GM12878 (cell line): Measurements from ENCODE around the gene CIB2. TPM values are rescaled to one million over a fixed set of nuclear protein-coding genes. Genes with fewer than 3 reads are reported as not detected.

Source experiments
- ATAC-seq: fragments of 200-7000 bp; cut with Tn5 transposase; 3 replicates; pipeline ENCODE4 v1.9.1; 2020; ENCODE audit warnings: mild to moderate bottlenecking, moderate library complexity
- BruUV-seq: library from RNA; stranded (reverse); fragments of 400-500 nt; replicated peaks from 2 replicates; lab custom pipeline; 2021; lab: Mats Ljungman, UMichigan
- CTCF ChIA-PET: fragments of 300-600 bp; sonication (Branson Sonifier 250); formaldehyde crosslinking; extraction: SDS; loops from one replicate; lab custom pipeline; 2021; ENCODE audit warnings: inconsistent platforms; lab: Yijun Ruan, JAX
- POLR2A ChIA-PET: fragments of 350-600 bp; formaldehyde crosslinking; extraction: SDS; loops from one replicate; lab custom pipeline; 2021; ENCODE audit warnings: inconsistent platforms; lab: Charles Lee
- RAD21 ChIA-PET: fragments of 300-600 bp; sonication (Branson Sonifier 250); formaldehyde crosslinking; loops from one replicate; lab custom pipeline; 2023; ENCODE audit warnings: antibody characterized with exemption; ENCODE audit not compliant: unreplicated experiment; lab: Charles Lee
- SMC1A ChIA-PET: fragments of 300-600 bp; sonication (Branson Sonifier 250); formaldehyde crosslinking; loops from one replicate; lab custom pipeline; 2023; ENCODE audit not compliant: unreplicated experiment, uncharacterized antibody; lab: Charles Lee
- DNase-seq: peaks from one replicate; pipeline ENCODE4 v3.0.0-alpha.2; 2011; ENCODE audit warnings: low read depth, low spot score
- FAIRE-seq: peaks from 3 replicates; lab custom pipeline; 2011; peaks lifted over from hg19 to GRCh38; lab: Jason Lieb, UNC
- H2AFZ ChIP-seq: 2 replicates; pipeline ENCODE4 v1.6.0; 2011; ENCODE audit warnings: low read depth, low read length, control low read depth; ENCODE audit not compliant: control insufficient read depth
- H3K27ac ChIP-seq: 2 replicates; pipeline ENCODE4 v1.5.1; 2011; ENCODE audit warnings: control low read depth; ENCODE audit not compliant: control insufficient read depth, insufficient read depth
- H3K27me3 ChIP-seq, 2 experiments: replicated peaks in 1 of 2; 2 replicates each; pipeline versions ENCODE4 v1.6.0 to v1.6.1; 2011; ENCODE audit warnings: low read length in 1 of 2; ENCODE audit not compliant: control insufficient read depth in 2 of 2, insufficient read depth in 2 of 2
- H3K36me3 ChIP-seq, 2 experiments: 2 replicates each; pipeline ENCODE4 v1.5.1; 2011; ENCODE audit warnings: low read length in 1 of 2; ENCODE audit not compliant: control insufficient read depth in 2 of 2, insufficient read depth in 2 of 2
- H3K4me1 ChIP-seq: 2 replicates; pipeline ENCODE4 v1.6.1; 2011; ENCODE audit warnings: mild to moderate bottlenecking, low read length, moderate library complexity, mixed read lengths; ENCODE audit not compliant: control insufficient read depth, insufficient read depth
- H3K4me2 ChIP-seq: 2 replicates; pipeline ENCODE4 v1.6.0; 2011; ENCODE audit warnings: control low read depth; ENCODE audit not compliant: control insufficient read depth, insufficient read depth
- H3K4me3 ChIP-seq: fragments of 200-600 bp; sonication (generic); 2 replicates; pipeline ENCODE4 v1.5.1; 2016
- H3K79me2 ChIP-seq: 2 replicates; pipeline ENCODE4 v1.6.0; 2011; ENCODE audit warnings: low read length; ENCODE audit not compliant: control insufficient read depth, insufficient read depth
- H3K9ac ChIP-seq: 2 replicates; pipeline ENCODE4 v1.8.0; 2011; ENCODE audit warnings: low read length, control low read depth, mixed read lengths; ENCODE audit not compliant: control insufficient read depth, insufficient read depth
- H3K9me3 ChIP-seq: replicated peaks from 3 replicates; pipeline ENCODE4 v1.5.1; 2011; ENCODE audit warnings: mild to moderate bottlenecking, low read length; ENCODE audit not compliant: control insufficient read depth, insufficient read depth
- H4K20me1 ChIP-seq: 2 replicates; pipeline ENCODE4 v1.6.0; 2011; ENCODE audit not compliant: control insufficient read depth, insufficient read depth
- BHLHE40 ChIP-seq, 2 experiments: fragments of 450-650 bp in 1 of 2; IDR thresholded peaks; 2 replicates each; pipeline ENCODE4 v1.6.1; 2011 to 2017; ENCODE audit warnings: low read depth in 2 of 2, borderline replicate concordance in 1 of 2, improper control_type of control experiment in 1 of 2, low read length in 1 of 2, mild to moderate bottlenecking in 1 of 2
- CBX5 ChIP-seq: sonication (generic); IDR thresholded peaks from 2 replicates; pipeline ENCODE4 v1.6.1; 2016; ENCODE audit warnings: low read depth, moderate library complexity, mild to moderate bottlenecking, inconsistent platforms
- CHD2 ChIP-seq: IDR thresholded peaks from 2 replicates; pipeline ENCODE4 v1.6.1; 2011; ENCODE audit warnings: low read depth, low read length, improper control_type of control experiment, borderline replicate concordance
- E2F8 ChIP-seq: fragments of 450-650 bp; IDR thresholded peaks from 2 replicates; pipeline ENCODE4 v1.6.1; 2018; ENCODE audit warnings: mild to moderate bottlenecking, low read depth, moderate library complexity; ENCODE audit not compliant: partially characterized antibody
- HCFC1 ChIP-seq: fragments of 150-350 bp; IDR thresholded peaks from 2 replicates; pipeline ENCODE4 v1.6.1; 2014; ENCODE audit warnings: low read length
- HDAC6 ChIP-seq: fragments of 200-600 bp; sonication (generic); IDR thresholded peaks from one replicate; pipeline ENCODE4 v1.8.0; 2017; ENCODE audit warnings: antibody characterized with exemption; ENCODE audit not compliant: unreplicated experiment
- IKZF1 ChIP-seq: fragments of 450-650 bp; conservative IDR thresholded peaks from 2 replicates; pipeline ENCODE4 v1.6.1; 2017; ENCODE audit warnings: antibody characterized with exemption, mild to moderate bottlenecking
- NFXL1 ChIP-seq: fragments of 450-650 bp; IDR thresholded peaks from 2 replicates; pipeline ENCODE4 v1.6.1; 2017; ENCODE audit warnings: antibody characterized with exemption, mild to moderate bottlenecking, borderline replicate concordance
- POLR2A ChIP-seq: IDR thresholded peaks from 2 replicates; pipeline ENCODE4 v1.6.1; 2011; ENCODE audit warnings: low read depth, mild to moderate bottlenecking, low read length
- RELB ChIP-seq: fragments of 450-650 bp; IDR thresholded peaks from 2 replicates; pipeline ENCODE4 v1.6.1; 2017; ENCODE audit warnings: low read depth, mild to moderate bottlenecking, moderate library complexity
- RUNX3 ChIP-seq: IDR thresholded peaks from 2 replicates; pipeline ENCODE4 v1.6.1; 2012; ENCODE audit warnings: low read length, inconsistent platforms
- STAT1 ChIP-seq: fragments of 450-650 bp; conservative IDR thresholded peaks from 2 replicates; pipeline ENCODE4 v1.6.1; 2014; ENCODE audit warnings: antibody characterized with exemption, mild to moderate bottlenecking
- TCF3 ChIP-seq: IDR thresholded peaks from 2 replicates; pipeline ENCODE4 v1.6.1; 2012; ENCODE audit warnings: low read depth, mild to moderate bottlenecking, low read length, borderline replicate concordance; ENCODE audit not compliant: insufficient read depth
- ZNF384 ChIP-seq: IDR thresholded peaks from 2 replicates; pipeline ENCODE4 v1.6.1; 2012; ENCODE audit warnings: low read depth, mild to moderate bottlenecking, low read length, improper control_type of control experiment, borderline replicate concordance
- WGBS: methylation state at CpG from one replicate; pipeline ENCODE4 v1.1.6; 2016; ENCODE audit warnings: low lambda C conversion rate; ENCODE audit not compliant: insufficient replicate concordance, insufficient coverage; ENCODE audit errors: missing lambda C conversion rate; 5-methylcytosine and 5-hydroxymethylcytosine counted together
- in situ Hi-C: fragments of 300-500 bp; cut with MboI; formaldehyde crosslinking; loops from 9 replicates; pipeline ENCODE4 v1.14.3; 2018; ENCODE audit warnings: mixed read lengths
- intact Hi-C: fragments of 100-400 bp; cut with micrococcal nuclease; formaldehyde crosslinking; loops from one replicate; pipeline ENCODE4 v1.14.2; 2022; ENCODE audit not compliant: unreplicated experiment
- polyA plus RNA-seq, 11 experiments: library from polyadenylated mRNA; depleted of rRNA in 4 of 11; unstranded in 6 of 11; stranded (reverse) in 5 of 11; fragments of >200 nt; fragmentation: Nextera tagmentation in 4 of 11; fragmentation: Illumina TruSeq in 1 of 11; extraction: Ambion mirVana in 4 of 11; extraction: Trizol in 1 of 11; gene quantifications; 1 replicate in 1 of 11; 2 replicates in 10 of 11; pipeline versions ENCODE4 v1.2.1 to v1.2.3, GENCODE V29; 2011 to 2016; ENCODE audit warnings: inconsistent platforms in 2 of 11, missing spikeins in 2 of 11, low read depth in 1 of 11
- total RNA-seq, 4 experiments: library from RNA; depleted of rRNA in 3 of 4; stranded (reverse); fragments of >200 nt in 3 of 4; fragmentation: Illumina TruSeq in 1 of 4; extraction: Trizol in 1 of 4; gene quantifications; 2 replicates each; pipeline versions ENCODE4 v1.2.1 to v1.2.3, GENCODE V29; 2013 to 2021
- TF ChIP-seq, protein P1 (sequence below): IDR thresholded peaks from 2 replicates; pipeline ENCODE4 v1.6.1; 2011; ENCODE audit warnings: low read depth, low read length, improper control_type of control experiment, borderline replicate concordance

The CIB2 gene
- total and polyA plus RNA-seq, 10 of the 15 experiments (the other 5 are each of a cell fraction or from before 2014, with no cell fraction given) = 0.56 to 12.1 (median 7.1) TPM

DNA sequence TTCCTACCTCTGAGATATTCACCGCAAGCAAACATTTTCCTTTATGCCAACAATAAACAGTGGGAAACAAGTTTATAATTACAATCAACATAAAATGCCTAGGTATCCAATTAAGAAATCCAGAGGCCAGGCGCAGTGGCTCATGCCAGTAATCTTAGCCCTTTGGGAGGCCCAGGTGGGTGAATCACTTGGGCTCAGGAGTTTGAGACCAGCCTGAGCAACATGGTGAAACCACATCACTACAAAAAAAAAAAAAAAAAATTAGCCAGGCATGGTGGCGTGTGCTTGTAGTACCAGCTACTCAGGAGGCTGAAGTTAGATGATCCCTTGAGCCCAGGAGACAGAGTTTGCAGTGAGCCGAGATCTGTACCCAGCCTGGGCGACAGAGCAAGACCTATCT is 71.0 kb downstream of the CIB2 start:
- POLR2A ChIA-PET = interaction anchor here (0.9 to 5.7 kb wide), 4 partner anchors 9 to 28 kb away, joined by 3 to 50 read pairs (median 16); no protein-coding TSS in a partner anchor
- no peak for DNase-seq
- in situ Hi-C loops = no loop called here

More for the DNA sequence above, 71.0 kb downstream of the CIB2 start:
- WGBS = 87% methylated on average over 5 of the region's 5 CpGs
- TF ChIP-seq STAT1 (no peak), HDAC6 (no peak), RUNX3 (no peak), HCFC1 (no peak), IKZF1 (no peak), RELB (no peak), NFXL1 (no peak), E2F8 (no peak), BHLHE40 (IDR thresholded peaks at IDR 0.05; ENCODE audit: borderline replicate concordance in 1 of 2, low read depth in 2 of 2, low read length in 1 of 2) (no peak), ZNF384 (no peak), TCF3 (no peak), POLR2A (no peak), CHD2 (no peak), CBX5 (no peak)
- TF ChIP-seq, protein P1, sequence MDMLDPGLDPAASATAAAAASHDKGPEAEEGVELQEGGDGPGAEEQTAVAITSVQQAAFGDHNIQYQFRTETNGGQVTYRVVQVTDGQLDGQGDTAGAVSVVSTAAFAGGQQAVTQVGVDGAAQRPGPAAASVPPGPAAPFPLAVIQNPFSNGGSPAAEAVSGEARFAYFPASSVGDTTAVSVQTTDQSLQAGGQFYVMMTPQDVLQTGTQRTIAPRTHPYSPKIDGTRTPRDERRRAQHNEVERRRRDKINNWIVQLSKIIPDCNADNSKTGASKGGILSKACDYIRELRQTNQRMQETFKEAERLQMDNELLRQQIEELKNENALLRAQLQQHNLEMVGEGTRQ = no peak
- ChIA-PET RAD21 (interaction anchor here (1.0 to 3.7 kb wide), 4 partner anchors 9 to 42 kb away, joined by 3 to 48 read pairs (median 8); no protein-coding TSS in a partner anchor), CTCF (interaction anchor here (0.6 to 8.2 kb wide), 7 partner anchors 10 to 263 kb away, joined by 3 to 87 read pairs (median 8); no protein-coding TSS in a partner anchor), SMC1A (interaction anchor here (1.4 to 8.1 kb wide), 7 partner anchors 10 to 41 kb away, joined by 3 to 119 read pairs (median 8); no protein-coding TSS in a partner anchor)
- no peak for ATAC-seq
- H3K9me3 ChIP-seq = no peaks in the 10 kb centered on the region
- no peak for FAIRE-seq
- H3K9ac ChIP-seq = no peak overlapping the region
- H3K27me3 ChIP-seq = no peaks in the 10 kb centered on the region
- H3K36me3 ChIP-seq = no peaks in the 10 kb centered on the region; a peak in 1 of 4 replicates
- no peaks in the 10 kb centered on the region for H4K20me1 ChIP-seq
- H3K79me2 ChIP-seq = peaks cover 97% of the 10 kb centered on the region
- H3K4me1 ChIP-seq = peaks cover 66% of the 10 kb centered on the region
- H3K4me3 ChIP-seq = no peak overlapping the region
- no peak overlapping the region for H3K4me2 ChIP-seq
- no TSS peak for BruUV-seq
- H2AFZ ChIP-seq = no peak overlapping the region
- no peak overlapping the region for H3K27ac ChIP-seq
- intact Hi-C loops = no loop called here
